ENCODE measurements around the gene LCE1A.

The LCE1A gene

GRCh38 chr1:152827173-152827572, at the start of gene LCE1A:
Gene LCE1A (plus strand): TSS chr1:152827473. CDS start chr1:152827473, 0 bp downstream.
- DNase-seq (ENCODE audit: low read depth), result no peak
- no peaks in the 10 kb centered on the region for H3K4me1 ChIP-seq (ENCODE audit: control insufficient read depth, insufficient read depth, low read length)
- no peaks in the 10 kb centered on the region for H3K36me3 ChIP-seq (ENCODE audit: control insufficient read depth, insufficient read depth, low read length, severe bottlenecking)
- H3K27me3 ChIP-seq (replicated peaks; ENCODE audit: control insufficient read depth, insufficient read depth, low read length), result peaks cover 10% of the 10 kb centered on the region
- no peak within 1 kb of the TSS for H3K4me3 ChIP-seq (ENCODE audit: low read length)
- no peak within 1 kb of the TSS for H3K9ac ChIP-seq (ENCODE audit: low read length)
- peaks cover 11% of the 10 kb centered on the region for H3K9me3 ChIP-seq (ENCODE audit: control insufficient read depth, low read length)

GRCh38 chr1:152777510-152778137, 49.6 kb upstream of the LCE1A start:
- no peak overlapping the region for H3K9ac ChIP-seq (ENCODE audit: low read length)
- no peak overlapping the region for H3K4me3 ChIP-seq (ENCODE audit: low read length)
- no peaks in the 10 kb centered on the region for H3K9me3 ChIP-seq (ENCODE audit: control insufficient read depth, low read length)
- no peaks in the 10 kb centered on the region for H3K4me1 ChIP-seq (ENCODE audit: control insufficient read depth, insufficient read depth, low read length)
- H3K27me3 ChIP-seq (replicated peaks; ENCODE audit: control insufficient read depth, insufficient read depth, low read length), result no peaks in the 10 kb centered on the region
- no peak for DNase-seq (ENCODE audit: low read depth)
- no peaks in the 10 kb centered on the region for H3K36me3 ChIP-seq (ENCODE audit: control insufficient read depth, insufficient read depth, low read length, severe bottlenecking)

GRCh38 chr1:152783095-152783494, 44.2 kb upstream of the LCE1A start:
- no peak overlapping the region for H3K4me3 ChIP-seq (ENCODE audit: low read length)
- no peaks in the 10 kb centered on the region for H3K4me1 ChIP-seq (ENCODE audit: control insufficient read depth, insufficient read depth, low read length)
- no peak for DNase-seq (ENCODE audit: low read depth)
- H3K36me3 ChIP-seq (ENCODE audit: control insufficient read depth, insufficient read depth, low read length, severe bottlenecking), result no peaks in the 10 kb centered on the region
- H3K27me3 ChIP-seq (replicated peaks; ENCODE audit: control insufficient read depth, insufficient read depth, low read length), result no peaks in the 10 kb centered on the region
- H3K9me3 ChIP-seq (ENCODE audit: control insufficient read depth, low read length), result no peaks in the 10 kb centered on the region
- no peak overlapping the region for H3K9ac ChIP-seq (ENCODE audit: low read length)

DNA sequence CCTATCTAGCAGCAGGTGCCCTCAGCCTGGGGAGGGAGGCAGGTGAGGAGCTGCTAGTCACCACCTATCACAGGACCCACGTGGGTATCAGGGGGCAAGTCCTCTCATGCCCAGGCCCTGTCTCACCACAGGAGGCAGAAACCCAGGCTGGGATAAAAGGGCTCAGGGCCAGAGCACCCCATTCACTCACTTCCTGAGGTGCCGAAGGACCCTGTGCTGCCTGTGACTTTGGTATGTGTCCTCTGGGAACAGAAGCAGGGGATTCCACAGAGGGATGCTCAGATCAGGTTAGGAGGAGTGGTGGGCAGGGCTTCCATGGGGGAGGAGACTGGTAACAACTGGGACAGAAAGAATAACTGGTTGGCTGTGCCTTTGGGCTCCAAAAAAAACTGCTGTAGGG, 41.2 kb upstream of the LCE1A start, which contains the start of gene LCE1E:
Gene LCE1E (plus strand): TSS at position 181 of the 400 bp plus-strand sequence. CDS start 1,043 bp downstream, outside the sequence.
- Histone ChIP-seq H3K9ac (ENCODE audit: low read length) (no peak within 1 kb of the TSS), H3K27me3 (replicated peaks; ENCODE audit: control insufficient read depth, insufficient read depth, low read length) (no peaks in the 10 kb centered on the region), H3K4me1 (ENCODE audit: control insufficient read depth, insufficient read depth, low read length) (no peaks in the 10 kb centered on the region), H3K9me3 (ENCODE audit: control insufficient read depth, low read length) (no peaks in the 10 kb centered on the region), H3K4me3 (ENCODE audit: low read length) (no peak within 1 kb of the TSS), H3K36me3 (ENCODE audit: control insufficient read depth, insufficient read depth, low read length, severe bottlenecking) (no peaks in the 10 kb centered on the region)
- no peak for DNase-seq (ENCODE audit: low read depth)

GRCh38 chr1:152795686-152796085, 31.6 kb upstream of the LCE1A start:
- H3K9ac ChIP-seq (ENCODE audit: low read length), result no peak overlapping the region

DNA sequence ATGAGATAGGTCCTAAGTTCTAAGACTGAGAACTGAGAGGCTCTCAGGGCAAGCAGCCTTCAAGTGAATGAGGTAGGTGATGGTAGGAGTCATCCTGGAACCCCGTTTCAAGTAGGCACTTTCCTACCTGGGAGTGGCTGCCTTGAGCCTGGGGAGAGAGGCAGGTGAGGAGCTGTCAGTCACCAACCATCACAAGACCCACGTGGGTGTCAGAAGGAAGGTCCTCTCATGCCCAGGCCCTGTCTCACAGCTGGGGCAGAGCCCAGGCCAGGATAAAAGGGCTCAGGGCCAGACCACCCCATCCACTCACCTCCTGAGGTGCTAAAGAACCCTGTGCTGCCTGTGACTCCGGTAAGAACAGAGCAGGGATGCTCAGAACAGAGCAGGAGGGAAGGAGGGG, 30.9 kb upstream of the LCE1A start, which contains the start of gene LCE1D:
Gene LCE1D (plus strand): TSS at position 301 of the 400 bp plus-strand sequence. CDS start 1,074 bp downstream, outside the sequence.
- H3K9ac ChIP-seq (ENCODE audit: low read length), result no peak within 1 kb of the TSS
- no peaks in the 10 kb centered on the region for H3K27me3 ChIP-seq (replicated peaks; ENCODE audit: control insufficient read depth, insufficient read depth, low read length)
- H3K4me3 ChIP-seq (ENCODE audit: low read length), result no peak within 1 kb of the TSS
- H3K9me3 ChIP-seq (ENCODE audit: control insufficient read depth, low read length), result no peaks in the 10 kb centered on the region
- DNase-seq (ENCODE audit: low read depth), result no peak
- no peaks in the 10 kb centered on the region for H3K36me3 ChIP-seq (ENCODE audit: control insufficient read depth, insufficient read depth, low read length, severe bottlenecking)
- H3K4me1 ChIP-seq (ENCODE audit: control insufficient read depth, insufficient read depth, low read length), result no peaks in the 10 kb centered on the region

More at GRCh38 chr1:152795686-152796085, 31.6 kb upstream of the LCE1A start:
- H3K4me3 ChIP-seq (ENCODE audit: low read length), result no peak overlapping the region
- no peak for DNase-seq (ENCODE audit: low read depth)
- H3K27me3 ChIP-seq (replicated peaks; ENCODE audit: control insufficient read depth, insufficient read depth, low read length), result no peaks in the 10 kb centered on the region
- no peaks in the 10 kb centered on the region for H3K36me3 ChIP-seq (ENCODE audit: control insufficient read depth, insufficient read depth, low read length, severe bottlenecking)
- no peaks in the 10 kb centered on the region for H3K9me3 ChIP-seq (ENCODE audit: control insufficient read depth, low read length)
- no peaks in the 10 kb centered on the region for H3K4me1 ChIP-seq (ENCODE audit: control insufficient read depth, insufficient read depth, low read length)

GRCh38 chr1:152801333-152801732, 25.9 kb upstream of the LCE1A start:
- H3K27me3 ChIP-seq (replicated peaks; ENCODE audit: control insufficient read depth, insufficient read depth, low read length), result no peaks in the 10 kb centered on the region
- no peaks in the 10 kb centered on the region for H3K36me3 ChIP-seq (ENCODE audit: control insufficient read depth, insufficient read depth, low read length, severe bottlenecking)
- DNase-seq (ENCODE audit: low read depth), result no peak
- H3K9ac ChIP-seq (ENCODE audit: low read length), result no peak overlapping the region
- H3K9me3 ChIP-seq (ENCODE audit: control insufficient read depth, low read length), result no peaks in the 10 kb centered on the region
- H3K4me1 ChIP-seq (ENCODE audit: control insufficient read depth, insufficient read depth, low read length), result no peaks in the 10 kb centered on the region
- no peak overlapping the region for H3K4me3 ChIP-seq (ENCODE audit: low read length)

DNA sequence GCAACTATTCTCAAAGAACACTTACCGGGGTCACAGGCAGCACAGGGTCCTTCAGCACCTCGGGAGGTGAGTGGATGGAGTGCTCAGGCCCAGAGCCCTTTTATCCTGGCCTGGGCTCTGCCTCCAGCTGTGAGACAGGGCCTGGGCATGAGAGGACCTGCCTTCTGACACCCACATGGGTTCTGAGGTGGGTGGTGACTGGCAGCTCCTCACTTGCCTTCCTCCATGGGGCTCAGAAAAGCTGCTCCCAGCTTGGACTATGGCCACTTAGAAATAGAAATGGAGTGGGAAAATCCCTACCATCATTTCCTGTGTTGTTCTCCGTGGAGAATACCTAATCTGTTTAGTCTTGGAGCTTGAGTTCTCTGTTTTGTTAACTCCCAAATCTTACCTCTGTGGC, 20.7 kb upstream of the LCE1A start, which contains the start of gene LCE1C:
Gene LCE1C (minus strand): TSS at position 76 of the 400 bp plus-strand sequence. CDS start 1,173 bp downstream, outside the sequence.
- H3K4me1 ChIP-seq (ENCODE audit: control insufficient read depth, insufficient read depth, low read length), result no peaks in the 10 kb centered on the region
- no peaks in the 10 kb centered on the region for H3K36me3 ChIP-seq (ENCODE audit: control insufficient read depth, insufficient read depth, low read length, severe bottlenecking)
- H3K9ac ChIP-seq (ENCODE audit: low read length), result no peak within 1 kb of the TSS
- DNase-seq (ENCODE audit: low read depth), result no peak
- no peak within 1 kb of the TSS for H3K4me3 ChIP-seq (ENCODE audit: low read length)
- H3K9me3 ChIP-seq (ENCODE audit: control insufficient read depth, low read length), result no peaks in the 10 kb centered on the region
- no peaks in the 10 kb centered on the region for H3K27me3 ChIP-seq (replicated peaks; ENCODE audit: control insufficient read depth, insufficient read depth, low read length)

- H3K4me1 ChIP-seq (ENCODE audit: control insufficient read depth, insufficient read depth, low read length), result no peaks in the 10 kb centered on the region
- H3K9me3 ChIP-seq (ENCODE audit: control insufficient read depth, low read length), result no peaks in the 10 kb centered on the region
- H3K4me3 ChIP-seq (ENCODE audit: low read length), result no peak overlapping the region
- no peaks in the 10 kb centered on the region for H3K27me3 ChIP-seq (replicated peaks; ENCODE audit: control insufficient read depth, insufficient read depth, low read length)
- no peak for DNase-seq (ENCODE audit: low read depth)
- H3K36me3 ChIP-seq (ENCODE audit: control insufficient read depth, insufficient read depth, low read length, severe bottlenecking), result no peaks in the 10 kb centered on the region
- H3K9ac ChIP-seq (ENCODE audit: low read length), result no peak overlapping the region
Measured at GRCh38 chr1:152811050-152811449, 16.2 kb upstream of the LCE1A start.

DNA sequence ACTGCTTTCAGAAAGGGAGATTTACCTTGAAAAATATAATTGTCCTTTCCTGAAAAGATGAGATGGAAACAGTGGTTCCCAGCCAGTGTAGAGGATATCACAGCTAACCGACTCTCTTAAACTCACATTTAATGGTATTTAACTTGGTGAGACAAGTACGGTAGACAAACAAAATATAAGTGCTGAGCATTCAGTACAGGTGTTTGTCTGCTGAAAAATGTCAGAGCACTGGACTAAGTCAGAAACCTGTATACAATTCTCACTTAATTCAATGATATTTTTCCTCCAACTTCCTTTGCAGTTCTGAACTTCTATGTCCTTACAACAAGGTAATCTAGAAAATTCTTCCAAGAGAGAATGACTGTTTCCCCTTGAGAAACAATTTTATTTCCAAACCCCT, 15.6 kb upstream of the LCE1A start, which contains the start of gene LCE1B:
Gene LCE1B (plus strand): TSS at position 301 of the 400 bp plus-strand sequence. CDS start 476 bp downstream, outside the sequence.
- no peaks in the 10 kb centered on the region for H3K9me3 ChIP-seq (ENCODE audit: control insufficient read depth, low read length)
- H3K4me1 ChIP-seq (ENCODE audit: control insufficient read depth, insufficient read depth, low read length), result no peaks in the 10 kb centered on the region
- no peaks in the 10 kb centered on the region for H3K36me3 ChIP-seq (ENCODE audit: control insufficient read depth, insufficient read depth, low read length, severe bottlenecking)
- no peak for DNase-seq (ENCODE audit: low read depth)
- H3K4me3 ChIP-seq (ENCODE audit: low read length), result no peak within 1 kb of the TSS
- H3K9ac ChIP-seq (ENCODE audit: low read length), result no peak within 1 kb of the TSS
- no peaks in the 10 kb centered on the region for H3K27me3 ChIP-seq (replicated peaks; ENCODE audit: control insufficient read depth, insufficient read depth, low read length)

DNA sequence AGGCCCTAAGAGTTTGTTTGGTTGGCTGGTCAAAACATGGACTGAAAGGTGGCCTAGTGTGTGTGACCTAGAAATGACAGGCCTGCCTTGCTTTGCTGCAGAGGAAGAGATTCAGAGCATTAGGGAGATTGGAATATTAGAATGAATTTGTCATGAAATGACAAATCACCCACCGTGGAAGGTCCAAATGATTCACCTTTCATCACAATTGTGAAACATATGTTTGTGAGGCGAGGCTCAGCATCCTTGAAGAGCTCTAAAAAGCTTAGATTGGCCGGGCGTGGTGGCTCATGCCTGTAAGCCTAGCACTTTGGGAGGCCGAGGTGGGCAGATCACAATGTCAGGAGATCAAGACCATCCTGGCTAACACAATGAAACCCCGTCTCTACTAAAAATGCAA, 10.0 kb upstream of the LCE1A start:
- no peaks in the 10 kb centered on the region for H3K27me3 ChIP-seq (replicated peaks; ENCODE audit: control insufficient read depth, insufficient read depth, low read length)
- no peak for DNase-seq (ENCODE audit: low read depth)
- no peak overlapping the region for H3K4me3 ChIP-seq (ENCODE audit: low read length)
- no peaks in the 10 kb centered on the region for H3K4me1 ChIP-seq (ENCODE audit: control insufficient read depth, insufficient read depth, low read length)
- H3K36me3 ChIP-seq (ENCODE audit: control insufficient read depth, insufficient read depth, low read length, severe bottlenecking), result no peaks in the 10 kb centered on the region
- H3K9ac ChIP-seq (ENCODE audit: low read length), result no peak overlapping the region
- H3K9me3 ChIP-seq (ENCODE audit: control insufficient read depth, low read length), result no peaks in the 10 kb centered on the region
